ENCODE data around the gene SEL1L3.

SEL1L3 gene

DNA sequence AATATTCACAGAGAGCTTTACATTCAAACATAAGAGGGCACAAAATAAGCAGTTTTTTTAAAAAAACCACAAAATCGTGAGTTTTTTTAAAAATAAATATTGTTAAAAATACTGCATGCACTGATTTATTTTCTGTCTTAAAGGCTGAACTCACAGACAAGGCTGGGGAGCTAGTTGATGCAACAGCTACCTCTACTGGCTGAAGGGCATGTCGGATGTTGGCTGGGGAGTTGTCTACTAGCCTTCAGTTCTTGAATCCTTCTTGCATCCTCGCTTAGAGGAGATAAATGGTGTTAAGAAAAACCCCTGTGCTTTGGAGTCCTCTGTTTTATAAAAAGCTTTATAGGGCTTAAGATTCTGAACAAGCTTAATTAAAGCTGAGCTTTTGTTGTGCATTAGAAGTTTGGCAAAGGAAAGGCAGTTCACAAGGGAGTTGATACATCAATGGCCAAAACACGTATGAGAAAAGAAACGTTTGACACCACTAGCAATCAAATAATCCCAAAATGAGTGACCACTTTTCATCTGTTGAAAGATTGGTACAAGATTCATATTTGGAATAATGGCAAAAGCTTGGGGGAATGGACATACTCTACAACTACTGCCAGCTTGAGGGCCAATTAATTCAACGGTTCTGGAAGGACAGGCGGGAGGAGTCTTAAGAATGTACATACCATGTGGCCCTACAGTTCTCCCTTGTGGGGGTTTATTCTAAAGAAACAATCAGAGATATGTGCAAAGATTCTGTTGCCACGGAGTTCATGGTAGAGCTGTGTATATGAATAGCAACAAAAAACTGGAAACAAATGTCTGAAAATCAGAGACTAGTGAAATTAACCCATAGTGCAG lies 94.7 kb downstream of the SEL1L3 start:
- H3K9me3 ChIP-seq, result no peaks in the 10 kb centered on the region
- no peak overlapping the region for H3K27ac ChIP-seq
- H3K9ac ChIP-seq, result no peak overlapping the region
- no peak overlapping the region for H3K4me2 ChIP-seq
- peaks cover 9% of the 10 kb centered on the region; the same call in 1 of the 2 replicates for H3K36me3 ChIP-seq
- H3K4me3 ChIP-seq, result no peak overlapping the region
- no peak for TF ChIP-seq Cebpa-rat (IDR thresholded peaks at IDR 0.05)
- no peaks in the 10 kb centered on the region for H3K4me1 ChIP-seq
- no peaks in the 10 kb centered on the region for H4K20me1 ChIP-seq
- H3K27me3 ChIP-seq, result no peaks in the 10 kb centered on the region

DNA sequence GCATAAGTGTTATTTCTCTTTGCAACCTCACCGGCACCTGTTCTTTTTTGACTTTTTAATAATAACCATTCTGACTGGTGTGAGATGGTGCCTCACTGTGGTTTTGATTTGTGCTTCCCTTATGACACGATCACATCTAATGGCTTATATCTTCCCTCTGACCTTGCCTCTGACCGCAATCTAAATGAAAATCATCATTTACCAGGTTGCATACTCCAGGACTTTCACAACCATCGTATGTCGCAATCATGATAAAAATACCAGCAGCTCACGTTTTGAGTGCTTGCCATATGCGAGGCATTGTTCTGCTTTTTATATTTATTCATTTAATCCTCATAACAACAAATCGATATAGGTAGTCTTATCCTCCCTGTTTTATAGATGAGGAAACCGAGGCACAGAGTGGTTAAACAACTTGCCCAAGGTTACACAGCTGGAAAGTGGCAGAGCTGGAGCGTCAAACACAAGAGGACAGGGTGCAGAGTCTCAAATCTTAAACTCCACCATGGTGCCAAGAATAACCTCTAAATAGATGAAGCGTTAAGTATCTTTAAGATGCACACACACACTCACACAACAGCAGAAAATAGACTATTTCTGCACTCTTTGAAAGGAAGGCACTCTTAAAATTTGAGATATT lies 102.2 kb downstream of the SEL1L3 start:
- Histone ChIP-seq H4K20me1 (no peaks in the 10 kb centered on the region), H3K27me3 (no peaks in the 10 kb centered on the region), H3K4me3 (no peak overlapping the region), H3K9ac (no peak overlapping the region), H3K4me2 (no peak overlapping the region), H3K36me3 (peaks cover 28% of the 10 kb centered on the region), H3K27ac (no peak overlapping the region), H3K9me3 (0 out of 2 replicates have a peak, but pooled peaks cover 5% of the 10 kb centered on the region), H3K4me1 (peaks cover 9% of the 10 kb centered on the region)
- TF ChIP-seq Cebpa-rat (IDR thresholded peaks at IDR 0.05), result peak; percentile 74; the same call in 1 of the 2 replicates

GRCh38 chr4:25760048-25760447 lies 102.7 kb downstream of the SEL1L3 start:
- H3K4me2 ChIP-seq, result no peak overlapping the region
- H3K9ac ChIP-seq, result no peak overlapping the region
- H3K27ac ChIP-seq, result no peak overlapping the region
- H3K4me3 ChIP-seq, result no peak overlapping the region
- H3K4me1 ChIP-seq, result peaks cover 15% of the 10 kb centered on the region
- 0 out of 2 replicates have a peak, but pooled peaks cover 5% of the 10 kb centered on the region for H3K9me3 ChIP-seq
- TF ChIP-seq Cebpa-rat (IDR thresholded peaks at IDR 0.05), result no peak
- no peaks in the 10 kb centered on the region for H4K20me1 ChIP-seq
- peaks cover 24% of the 10 kb centered on the region for H3K36me3 ChIP-seq
- H3K27me3 ChIP-seq, result no peaks in the 10 kb centered on the region

DNA sequence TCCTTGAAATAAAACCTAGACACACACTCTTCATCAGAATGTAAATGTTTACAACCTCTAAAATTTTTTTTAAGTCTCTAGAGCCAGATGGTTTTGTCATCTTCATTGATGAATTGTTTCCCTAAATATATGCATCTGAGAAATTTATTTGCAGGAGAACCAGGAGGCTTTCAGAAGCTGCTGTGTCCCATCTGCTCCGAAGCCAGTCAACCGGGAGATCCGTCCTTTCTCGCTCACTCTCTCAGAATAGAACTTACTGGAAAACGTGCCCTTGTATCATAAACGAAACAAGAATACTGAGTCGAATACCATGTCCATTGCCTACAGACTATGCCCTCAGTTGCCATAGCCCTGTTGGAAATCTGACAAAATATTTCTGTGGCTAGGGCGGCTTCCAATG lies 103.7 kb downstream of the SEL1L3 start:
- Histone ChIP-seq H3K4me2 (no peak overlapping the region), H3K27me3 (no peaks in the 10 kb centered on the region), H3K4me1 (peaks cover 17% of the 10 kb centered on the region), H3K4me3 (no peak overlapping the region), H3K9me3 (0 out of 2 replicates have a peak, but pooled peaks cover 5% of the 10 kb centered on the region), H4K20me1 (no peaks in the 10 kb centered on the region), H3K9ac (no peak overlapping the region), H3K27ac (no peak overlapping the region), H3K36me3 (peaks cover 19% of the 10 kb centered on the region)
- TF ChIP-seq Cebpa-rat (IDR thresholded peaks at IDR 0.05), result no peak

DNA sequence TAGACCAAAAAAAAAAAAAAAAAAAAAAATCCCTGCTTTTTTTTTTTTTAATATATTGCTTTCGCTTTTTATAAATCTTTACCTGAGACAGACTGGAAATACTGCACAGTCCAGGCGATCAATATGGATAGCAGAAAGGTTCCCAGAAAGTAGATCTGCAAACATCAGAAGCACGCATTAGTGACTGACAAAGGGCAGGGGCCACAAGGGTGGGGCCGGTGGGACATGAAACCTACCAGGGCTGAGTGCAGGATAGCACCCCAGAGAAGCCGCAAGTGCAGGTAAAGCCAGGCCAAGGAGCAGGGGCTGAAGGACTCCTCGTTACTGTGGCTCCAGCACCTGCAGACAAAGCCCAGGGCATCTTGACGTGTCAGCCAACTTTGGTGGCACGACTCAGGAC lies 105.3 kb downstream of the SEL1L3 start:
- no peak overlapping the region for H3K4me2 ChIP-seq
- H3K9ac ChIP-seq, result no peak overlapping the region
- H4K20me1 ChIP-seq, result no peaks in the 10 kb centered on the region
- H3K27ac ChIP-seq, result no peak overlapping the region
- peaks cover 27% of the 10 kb centered on the region for H3K4me1 ChIP-seq
- TF ChIP-seq Cebpa-rat (IDR thresholded peaks at IDR 0.05), result no peak
- peaks cover 19% of the 10 kb centered on the region for H3K36me3 ChIP-seq
- H3K27me3 ChIP-seq, result no peaks in the 10 kb centered on the region
- H3K9me3 ChIP-seq, result 0 out of 2 replicates have a peak, but pooled peaks cover 5% of the 10 kb centered on the region
- H3K4me3 ChIP-seq, result no peak overlapping the region

GRCh38 chr4:25756503-25756902 lies 106.3 kb downstream of the SEL1L3 start:
- TF ChIP-seq Cebpa-rat (IDR thresholded peaks at IDR 0.05), result no peak
- peak overlapping the region; percentile 53; the same call in 1 of the 2 replicates for H3K4me2 ChIP-seq

GRCh38 chr4:25755911-25756310 lies 106.9 kb downstream of the SEL1L3 start:
- H4K20me1 ChIP-seq, result peaks cover 5% of the 10 kb centered on the region; the same call in 1 of the 2 replicates
- H3K36me3 ChIP-seq, result peaks cover 14% of the 10 kb centered on the region

More at GRCh38 chr4:25756503-25756902, 106.3 kb downstream of the SEL1L3 start:
- Histone ChIP-seq H3K9ac (no peak overlapping the region), H3K4me3 (no peak overlapping the region), H3K27me3 (no peaks in the 10 kb centered on the region), H3K9me3 (0 out of 2 replicates have a peak, but pooled peaks cover 5% of the 10 kb centered on the region), H4K20me1 (no peaks in the 10 kb centered on the region), H3K36me3 (peaks cover 14% of the 10 kb centered on the region), H3K4me1 (peaks cover 36% of the 10 kb centered on the region), H3K27ac (no peak overlapping the region)

DNA sequence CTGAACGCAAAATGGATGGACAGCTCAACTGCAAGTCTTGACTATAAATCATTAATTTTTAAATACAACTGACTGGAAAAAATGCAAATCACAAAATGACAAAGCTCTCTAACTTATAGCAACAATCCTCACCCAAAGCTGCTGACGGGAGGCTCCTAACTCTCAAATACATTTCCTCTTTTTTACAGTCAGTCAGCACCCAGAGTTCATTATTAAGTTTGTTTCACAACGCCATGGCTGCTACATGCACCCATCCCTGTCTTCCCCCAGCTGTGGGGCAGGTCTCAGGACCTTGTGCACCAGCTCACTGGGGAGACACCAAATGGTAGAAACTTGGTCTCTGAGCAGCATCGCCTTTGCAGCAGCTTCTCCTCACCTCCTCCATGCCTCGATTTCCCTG lies 109.5 kb downstream of the SEL1L3 start:
- H4K20me1 ChIP-seq, result peaks cover 8% of the 10 kb centered on the region; the same call in 1 of the 2 replicates
- H3K4me3 ChIP-seq, result no peak overlapping the region
- H3K9me3 ChIP-seq, result no peaks in the 10 kb centered on the region
- no peak for TF ChIP-seq Cebpa-rat (IDR thresholded peaks at IDR 0.05)
- no peak overlapping the region for H3K27ac ChIP-seq
- no peak overlapping the region for H3K4me2 ChIP-seq
- H3K27me3 ChIP-seq, result no peaks in the 10 kb centered on the region
- H3K36me3 ChIP-seq, result no peaks in the 10 kb centered on the region
- H3K9ac ChIP-seq, result no peak overlapping the region
- peaks cover 69% of the 10 kb centered on the region for H3K4me1 ChIP-seq

More at GRCh38 chr4:25755911-25756310, 106.9 kb downstream of the SEL1L3 start:
- Histone ChIP-seq H3K27me3 (no peaks in the 10 kb centered on the region), H3K9ac (no peak overlapping the region), H3K4me2 (peak overlapping the region; percentile 53), H3K27ac (no peak overlapping the region), H3K4me3 (no peak overlapping the region), H3K4me1 (peaks cover 42% of the 10 kb centered on the region), H3K9me3 (0 out of 2 replicates have a peak, but pooled peaks cover 5% of the 10 kb centered on the region)
- no peak for TF ChIP-seq Cebpa-rat (IDR thresholded peaks at IDR 0.05)

GRCh38 chr4:25750874-25751273 lies 111.9 kb downstream of the SEL1L3 start:
- no peak for TF ChIP-seq Cebpa-rat (IDR thresholded peaks at IDR 0.05)
- peaks cover 8% of the 10 kb centered on the region; the same call in 1 of the 2 replicates for H4K20me1 ChIP-seq
- no peaks in the 10 kb centered on the region for H3K27me3 ChIP-seq
- peaks cover 64% of the 10 kb centered on the region for H3K4me1 ChIP-seq
- peak overlapping the region; percentile 93 for H3K4me2 ChIP-seq
- no peaks in the 10 kb centered on the region for H3K9me3 ChIP-seq
- H3K27ac ChIP-seq, result peak overlapping the region; percentile 63
- no peaks in the 10 kb centered on the region for H3K36me3 ChIP-seq
- H3K9ac ChIP-seq, result no peak overlapping the region
- H3K4me3 ChIP-seq, result peak overlapping the region; percentile 52
